MV-4-11 (cell line): ENCODE measurements around the gene GALNTL6.

ENCODE experiments used
- DNase-seq: peaks from one replicate; lab custom pipeline; 2025; lab: John Stamatoyannopoulos, UW

GALNTL6 gene

GRCh38 chr4:172813359-172813923 is 1000.2 kb downstream of the GALNTL6 start:
- DNase-seq, result peak; percentile 73

GRCh38 chr4:172815499-172816164 is 1002.4 kb downstream of the GALNTL6 start:
- DNase-seq, result no peak

DNA sequence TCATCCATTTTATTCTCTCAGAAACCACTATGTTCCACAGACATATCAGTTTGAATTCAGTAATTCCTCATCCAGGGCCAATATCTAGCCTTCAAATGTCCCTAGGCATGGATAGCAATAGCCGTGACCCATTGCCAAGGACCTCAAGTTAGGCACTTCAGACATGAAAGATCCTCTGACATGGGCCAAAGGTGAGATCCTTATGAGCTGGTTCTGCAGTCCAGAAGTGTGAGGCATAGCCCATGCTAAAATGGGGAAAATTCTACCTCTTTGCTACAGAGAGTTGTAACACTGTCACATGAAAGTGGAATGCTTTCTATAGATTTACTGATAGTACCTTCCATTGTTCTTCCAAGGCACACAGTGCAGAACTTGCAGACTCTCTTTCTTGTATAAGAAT is 1005.7 kb downstream of the GALNTL6 start:
- no peak for DNase-seq

- DNase-seq, result no peak
Observed at GRCh38 chr4:172819353-172819752, 1006.1 kb downstream of the GALNTL6 start.

GRCh38 chr4:172822331-172822730 is 1009.1 kb downstream of the GALNTL6 start:
- no peak for DNase-seq

DNA sequence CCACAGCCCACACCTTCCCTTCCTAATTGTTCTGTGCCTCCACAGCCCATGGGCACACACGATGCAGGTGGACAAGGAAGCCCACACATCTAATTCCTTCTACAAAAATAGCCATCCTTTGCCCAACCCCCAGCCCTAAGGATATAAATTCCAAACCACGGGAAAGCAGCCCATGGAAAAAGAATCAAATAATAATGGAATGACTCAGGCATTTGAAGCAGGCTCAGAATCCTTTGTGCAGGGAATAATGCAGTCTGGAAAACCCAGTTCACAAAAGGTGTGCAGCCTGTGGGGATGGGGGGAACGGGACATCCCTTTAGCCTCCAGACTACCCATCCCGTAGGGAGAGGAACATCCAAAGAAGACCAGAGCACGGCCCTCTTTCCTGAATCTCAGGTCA is 1013.1 kb downstream of the GALNTL6 start:
- DNase-seq, result no peak

DNA sequence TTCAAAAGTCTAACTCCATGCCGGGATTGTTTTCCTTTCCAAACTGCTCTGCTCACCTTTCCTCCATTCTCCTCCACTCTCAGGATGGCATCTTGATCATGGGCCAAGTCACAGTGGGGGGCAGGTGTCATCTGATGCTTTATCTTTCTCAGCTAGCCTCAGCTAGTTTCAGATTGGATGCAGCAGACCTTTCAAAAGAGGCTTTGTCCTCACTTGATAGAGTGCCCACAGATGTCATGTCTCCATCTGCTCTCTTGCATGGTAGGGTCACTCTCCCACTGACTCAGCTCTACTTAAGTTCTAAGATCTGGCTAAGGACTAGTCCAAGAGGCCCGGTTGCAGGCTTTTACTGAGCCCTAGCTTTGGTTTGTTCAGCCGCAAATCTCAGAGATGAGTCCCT is 1013.7 kb downstream of the GALNTL6 start:
- no peak for DNase-seq

DNA sequence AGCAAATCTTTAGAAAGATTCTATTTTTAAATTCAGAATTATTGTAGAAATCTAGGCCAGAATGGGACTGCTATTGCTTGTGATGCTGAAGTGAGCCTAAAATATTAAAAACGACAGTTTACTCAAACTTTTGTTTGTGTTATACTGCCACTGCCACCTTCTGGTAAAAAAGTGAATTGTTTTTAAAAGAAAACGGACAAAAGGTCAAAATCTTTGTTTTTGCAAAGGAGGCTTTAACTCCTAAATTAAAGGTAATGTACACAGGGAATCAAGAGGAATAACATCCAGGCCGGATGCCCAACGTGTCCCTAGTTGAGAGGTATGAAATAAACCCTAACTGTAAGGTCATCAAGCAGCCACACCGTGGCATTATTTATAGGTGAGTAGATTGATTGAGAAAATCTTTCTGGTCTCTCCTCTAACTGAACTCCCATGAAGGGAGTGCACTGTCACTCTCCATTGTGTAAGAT is 1017.1 kb downstream of the GALNTL6 start:
- no peak for DNase-seq

- no peak for DNase-seq
Observed at GRCh38 chr4:172836661-172837060, 1023.5 kb downstream of the GALNTL6 start.

DNA sequence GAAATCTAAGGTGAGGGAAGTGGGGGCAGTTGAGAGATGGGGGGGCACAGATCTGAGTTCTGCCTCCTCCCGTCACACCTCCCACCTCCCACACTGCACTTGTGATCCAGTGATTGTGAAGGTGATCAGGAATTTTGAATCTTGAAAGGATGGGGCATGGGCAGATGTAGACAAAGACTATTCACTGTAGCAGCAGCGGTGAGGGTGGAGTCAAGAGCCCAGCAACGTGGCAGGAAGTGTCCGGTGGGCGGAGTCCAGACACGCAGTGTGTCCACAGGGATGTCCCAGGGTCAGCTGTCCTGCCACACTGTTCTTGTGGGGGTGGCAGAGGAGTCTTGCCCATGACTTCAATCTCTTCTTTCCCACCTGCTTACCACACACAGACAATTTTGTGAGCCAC is 1024.9 kb downstream of the GALNTL6 start:
- DNase-seq, result no peak

DNA sequence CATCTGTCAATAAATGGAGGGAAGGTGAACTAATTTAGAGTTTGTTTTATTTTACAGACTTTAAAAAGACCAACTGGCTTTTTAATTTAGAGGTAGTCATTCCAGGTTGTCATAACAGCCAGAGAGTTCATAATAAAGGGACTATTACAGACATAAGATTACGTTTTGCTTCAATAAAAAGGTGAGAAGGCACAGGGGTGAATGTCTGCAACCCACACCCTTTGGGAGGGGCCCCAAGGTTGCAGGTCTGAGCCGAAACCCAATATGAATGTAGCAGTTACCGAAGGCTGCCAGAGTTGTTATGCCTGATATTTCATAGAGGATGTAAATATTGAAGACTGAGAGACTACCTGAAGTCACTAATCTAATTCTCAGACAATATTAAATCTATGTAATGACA is 1025.7 kb downstream of the GALNTL6 start:
- no peak for DNase-seq

GRCh38 chr4:172842779-172843178 is 1029.6 kb downstream of the GALNTL6 start:
- DNase-seq, result no peak

DNA sequence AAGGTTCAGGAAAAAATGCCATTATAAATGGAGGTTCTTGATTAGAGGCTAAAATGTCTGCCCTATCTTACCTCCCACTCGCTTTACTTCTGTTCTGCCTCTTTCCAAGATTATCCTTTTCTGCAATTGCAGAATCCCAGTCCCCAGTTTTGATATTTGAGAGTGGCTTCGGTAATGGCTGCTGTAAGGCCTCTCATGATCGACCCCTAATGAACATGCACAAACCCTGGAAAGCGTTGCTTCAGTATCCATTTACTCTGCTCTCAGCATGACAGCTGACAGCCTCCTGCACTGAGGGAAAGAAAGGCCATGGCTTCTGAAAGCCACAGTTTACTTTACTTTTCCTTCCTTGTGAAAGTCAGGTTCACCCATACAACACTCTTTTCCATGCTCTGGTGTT is 1030.0 kb downstream of the GALNTL6 start:
- DNase-seq, result no peak

DNA sequence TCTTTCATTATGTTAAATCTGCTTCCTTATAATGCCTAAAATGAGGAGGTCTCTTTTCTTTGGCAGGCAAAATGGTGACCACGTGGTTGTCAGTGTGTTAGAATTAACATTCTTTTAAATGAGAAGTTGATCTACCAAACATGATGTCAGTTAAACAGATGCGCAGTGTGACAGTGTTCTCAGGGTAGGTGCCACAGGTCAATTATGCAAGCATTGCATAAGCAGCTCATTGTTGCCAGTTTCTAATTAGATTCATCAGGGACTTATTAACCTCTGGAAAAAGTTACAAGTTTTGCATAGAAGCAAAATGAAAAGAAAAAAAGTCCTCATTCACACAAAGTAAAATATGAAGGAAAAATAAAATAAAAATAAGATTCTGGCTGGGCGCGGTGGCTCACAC is 1031.4 kb downstream of the GALNTL6 start:
- no peak for DNase-seq

DNA sequence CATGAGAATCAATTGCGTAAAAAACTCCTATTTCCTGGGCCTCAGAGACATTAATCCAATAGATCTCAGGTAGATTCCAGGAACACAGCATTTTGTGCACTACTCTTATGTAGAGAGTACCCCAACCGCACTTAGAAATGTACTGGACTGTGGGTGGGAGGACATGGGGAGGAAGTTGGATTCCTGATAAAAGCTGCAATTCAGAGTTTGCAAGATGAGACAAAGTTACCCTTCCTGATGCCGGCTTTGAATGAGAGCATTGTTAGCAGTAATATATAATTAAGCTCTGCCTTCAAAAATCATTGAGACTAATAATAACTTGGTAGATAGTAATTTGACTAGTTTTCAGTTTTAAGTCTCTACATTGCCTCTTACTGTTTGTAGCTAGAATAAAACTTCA is 1032.1 kb downstream of the GALNTL6 start:
- DNase-seq, result no peak

- DNase-seq, result no peak
Observed at GRCh38 chr4:172850838-172851237, 1037.6 kb downstream of the GALNTL6 start.

GRCh38 chr4:172851534-172851933 is 1038.3 kb downstream of the GALNTL6 start:
- no peak for DNase-seq

- no peak for DNase-seq
Observed at GRCh38 chr4:172857026-172857425, 1043.8 kb downstream of the GALNTL6 start.

DNA sequence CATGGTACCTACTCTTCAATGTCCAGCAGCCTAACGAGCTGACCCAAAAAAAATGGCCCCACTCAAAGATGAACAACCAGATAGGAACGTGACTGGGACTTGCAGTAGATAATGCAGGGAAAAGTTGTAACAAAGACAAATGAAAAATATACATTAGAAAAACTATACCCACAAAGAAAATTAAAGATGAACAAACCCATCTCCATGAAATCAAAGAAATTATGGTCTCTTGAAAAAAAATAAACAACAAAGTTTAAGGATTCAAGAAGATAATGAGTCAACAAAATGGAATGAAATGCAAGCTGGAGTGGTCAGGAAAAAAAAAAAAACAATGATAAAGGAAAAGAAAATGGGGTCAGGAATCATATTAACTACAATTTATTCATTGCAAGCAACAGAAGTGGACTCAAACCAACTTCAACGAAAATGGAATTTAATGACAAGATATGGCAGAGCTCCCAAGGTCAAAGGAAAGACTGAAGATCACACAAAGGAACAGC is 1045.6 kb downstream of the GALNTL6 start:
- no peak for DNase-seq

DNA sequence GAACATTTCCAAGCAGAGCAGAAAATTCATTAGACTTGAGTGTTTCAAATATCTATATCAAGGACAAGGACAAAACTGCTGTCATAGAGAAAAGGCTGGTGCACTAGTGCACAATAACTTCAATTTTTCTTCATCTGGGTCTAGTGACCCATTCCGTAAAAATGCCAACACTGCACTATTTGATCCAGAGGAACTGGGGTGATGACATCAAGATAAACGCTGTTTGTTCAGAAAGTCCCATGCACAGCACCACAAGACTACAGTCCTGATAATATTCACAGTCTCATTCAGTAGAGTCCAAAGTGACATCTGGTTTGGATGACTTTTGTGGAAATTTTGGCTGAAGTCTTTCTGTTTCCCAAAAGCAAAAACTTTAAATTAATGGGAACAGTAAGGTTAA is 1051.9 kb downstream of the GALNTL6 start:
- DNase-seq, result no peak

GRCh38 chr4:172865531-172866127 is 1052.4 kb downstream of the GALNTL6 start:
- DNase-seq, result no peak

GRCh38 chr4:172866421-172866820 is 1053.2 kb downstream of the GALNTL6 start:
- no peak for DNase-seq

- no peak for DNase-seq
Observed at GRCh38 chr4:172867835-172868234, 1054.6 kb downstream of the GALNTL6 start.
